HuH-7.5 (cell line): Measurements from ENCODE around the gene SYTL4.
"Not testable (repeated sequence)": the region's sequence is repeated elsewhere in the genome, so short reads cannot be mapped to it uniquely, and the experiment has no call there.

ENCODE experiments used
- DNase-seq: peaks from one replicate; pipeline ENCODE4 v3.0.0; 2011; ENCODE audit warnings: low spot score

SYTL4 gene

GRCh38 chrX:100731441-100732281 lies at the start of gene SYTL4:
Gene SYTL4 (minus strand): TSS chrX:100732121. CDS start chrX:100702037, 30,084 bp downstream.
- peak; percentile 30 for DNase-seq

GRCh38 chrX:100769439-100769838 lies 37.5 kb upstream of the SYTL4 start:
- DNase-seq: not testable (repeated sequence)

GRCh38 chrX:100768679-100769338 lies 36.9 kb upstream of the SYTL4 start:
- peak; percentile 6 for DNase-seq

- no peak for DNase-seq
Observed at GRCh38 chrX:100750883-100751282, 19.0 kb upstream of the SYTL4 start.

GRCh38 chrX:100748108-100748507 lies 16.2 kb upstream of the SYTL4 start:
- DNase-seq: no peak

- no peak for DNase-seq
Observed at GRCh38 chrX:100747703-100748102, 15.8 kb upstream of the SYTL4 start.

GRCh38 chrX:100747090-100747489 lies 15.2 kb upstream of the SYTL4 start:
- no peak for DNase-seq

- DNase-seq: no peak
Observed at GRCh38 chrX:100745806-100746537, 14.1 kb upstream of the SYTL4 start.

- no peak for DNase-seq
Observed at GRCh38 chrX:100745205-100745604, 13.3 kb upstream of the SYTL4 start.

GRCh38 chrX:100743009-100743607 lies 11.2 kb upstream of the SYTL4 start:
- DNase-seq: no peak

GRCh38 chrX:100724006-100724405 lies 7.9 kb downstream of the SYTL4 start:
- DNase-seq: not testable (repeated sequence)

GRCh38 chrX:100721328-100721727 lies 10.6 kb downstream of the SYTL4 start:
- DNase-seq: no peak

- no peak for DNase-seq
Observed at GRCh38 chrX:100720301-100720700, 11.6 kb downstream of the SYTL4 start.

GRCh38 chrX:100719139-100719538 lies 12.8 kb downstream of the SYTL4 start:
- no peak for DNase-seq

- no peak for DNase-seq
Observed at GRCh38 chrX:100717363-100717762, 14.6 kb downstream of the SYTL4 start.

GRCh38 chrX:100710816-100711215 lies 21.1 kb downstream of the SYTL4 start:
- no peak for DNase-seq

GRCh38 chrX:100704581-100705203 lies 27.2 kb downstream of the SYTL4 start:
- no peak for DNase-seq

- DNase-seq: no peak
Observed at GRCh38 chrX:100700809-100701208, 31.1 kb downstream of the SYTL4 start.

- DNase-seq: no peak
Observed at GRCh38 chrX:100698551-100698950, 33.4 kb downstream of the SYTL4 start.

GRCh38 chrX:100696699-100697351 lies 35.1 kb downstream of the SYTL4 start:
- DNase-seq: no peak

GRCh38 chrX:100695991-100696390 lies 35.9 kb downstream of the SYTL4 start:
- no peak for DNase-seq
